Keratinocyte (primary cell): ENCODE results near the gene NOD2. TPM values are rescaled to one million over a fixed set of nuclear protein-coding genes. Genes with fewer than 3 reads are reported as not detected.

Source experiments
- DNase-seq: peaks from one replicate; pipeline ENCODE4 v3.0.0-alpha.2; 2011; ENCODE audit warnings: low read depth, missing footprints, low spot score
- FAIRE-seq: peaks from 2 replicates; lab custom pipeline; 2011; peaks lifted over from hg19 to GRCh38; lab: Jason Lieb, UNC
- H2AFZ ChIP-seq: 2 replicates; pipeline ENCODE4 v1.6.0; 2012; ENCODE audit warnings: low read length, control low read depth, inconsistent platforms; ENCODE audit not compliant: control insufficient read depth
- H3K27ac ChIP-seq: 2 replicates; pipeline ENCODE4 v1.5.1; 2011; ENCODE audit warnings: low read length; ENCODE audit not compliant: control insufficient read depth, insufficient read depth
- H3K27me3 ChIP-seq: 3 replicates; pipeline ENCODE4 v1.6.0; 2011; ENCODE audit warnings: low read length; ENCODE audit not compliant: control insufficient read depth, insufficient read depth; ENCODE audit errors: extremely low read depth
- H3K36me3 ChIP-seq, 2 experiments: 2 replicates in 1 of 2; 3 replicates in 1 of 2; pipeline ENCODE4 v1.5.1; 2011; ENCODE audit warnings: low read length in 2 of 2, mild to moderate bottlenecking in 1 of 2; ENCODE audit not compliant: control insufficient read depth in 2 of 2, insufficient read depth in 2 of 2; ENCODE audit errors: extremely low read depth in 1 of 2
- H3K4me1 ChIP-seq: 3 replicates; pipeline ENCODE4 v1.5.1; 2011; ENCODE audit warnings: low read length; ENCODE audit not compliant: control insufficient read depth, insufficient read depth; ENCODE audit errors: extremely low read depth
- H3K4me2 ChIP-seq: 3 replicates; pipeline ENCODE4 v1.6.0; 2011; ENCODE audit warnings: low read depth, low read length; ENCODE audit not compliant: control insufficient read depth, insufficient read depth; ENCODE audit errors: extremely low read depth
- H3K4me3 ChIP-seq, 3 experiments: fragments of 200-600 bp in 1 of 3; sonication (generic) in 1 of 3; 2 replicates in 2 of 3; 3 replicates in 1 of 3; pipeline ENCODE4 v1.5.1; 2011 to 2016; ENCODE audit warnings: low read length in 3 of 3, mild to moderate bottlenecking in 3 of 3, control low read depth in 2 of 3, inconsistent platforms in 1 of 3, low read depth in 1 of 3, mixed read lengths in 1 of 3, mixed run types in 1 of 3, moderate library complexity in 1 of 3; ENCODE audit not compliant: control insufficient read depth in 2 of 3, insufficient read depth in 2 of 3; ENCODE audit errors: extremely low read depth in 1 of 3
- H3K79me2 ChIP-seq: 2 replicates; pipeline ENCODE4 v1.6.0; 2012; ENCODE audit warnings: low read length; ENCODE audit not compliant: control insufficient read depth, insufficient read depth
- H3K9ac ChIP-seq: 3 replicates; pipeline ENCODE4 v1.6.0; 2011; ENCODE audit warnings: low read length; ENCODE audit not compliant: control insufficient read depth, insufficient read depth; ENCODE audit errors: extremely low read depth
- H3K9me1 ChIP-seq: 3 replicates; pipeline ENCODE4 v1.6.0; 2011; ENCODE audit warnings: low read length; ENCODE audit not compliant: control insufficient read depth, insufficient read depth; ENCODE audit errors: extremely low read depth
- H3K9me3 ChIP-seq: 2 replicates; pipeline ENCODE4 v1.5.1; 2012; ENCODE audit warnings: low read depth, low read length; ENCODE audit not compliant: control insufficient read depth
- H4K20me1 ChIP-seq: 3 replicates; pipeline ENCODE4 v1.6.0; 2011; ENCODE audit warnings: low read length; ENCODE audit not compliant: control insufficient read depth, insufficient read depth; ENCODE audit errors: extremely low read depth
- CTCF ChIP-seq, 3 experiments: IDR thresholded peaks in 1 of 3; conservative IDR thresholded peaks in 1 of 3; optimal IDR thresholded peaks in 1 of 3; 2 replicates in 2 of 3; 3 replicates in 1 of 3; pipeline versions ENCODE3 to v1.5.1; 2011; ENCODE audit warnings: low read length in 3 of 3, mild to moderate bottlenecking in 3 of 3, moderate library complexity in 2 of 3, control low read depth in 1 of 3, inconsistent platforms in 1 of 3; ENCODE audit not compliant: insufficient read depth in 2 of 3; ENCODE audit errors: extremely low read depth in 1 of 3
- EZH2 ChIP-seq: IDR thresholded peaks from one replicate; pipeline ENCODE4 v1.6.1; 2012; ENCODE audit warnings: inconsistent platforms, mild to moderate bottlenecking, low read length, moderate library complexity
- dilution Hi-C: fragments of 300-500 bp; cut with MboI; formaldehyde crosslinking; loops from one replicate; pipeline ENCODE4 v1.7.0; 2020; ENCODE audit warnings: low sequenced_read_pairs; ENCODE audit not compliant: extremely low pct_ligation_motif_present
- polyA plus RNA-seq, 5 experiments: library from polyadenylated mRNA; depleted of rRNA in 3 of 5; stranded (reverse) in 3 of 5; stranded (forward) in 1 of 5; unstranded in 1 of 5; fragments of >200 nt; gene quantifications; 1 replicate in 1 of 5; 2 replicates in 3 of 5; 3 replicates in 1 of 5; pipeline versions ENCODE4 v1.2.1 to v1.2.3, GENCODE V29; 2011 to 2012; ENCODE audit warnings: missing spikeins in 2 of 5, low read depth in 1 of 5, low replicate concordance in 1 of 5

The NOD2 gene
- polyA plus RNA-seq, 1 donor (not counting 4 experiments of a cell fraction or from before 2014, with no cell fraction given) = 0.80 TPM

- Histone ChIP-seq H3K27ac (no peak overlapping the region), H3K36me3 (no peaks in the 10 kb centered on the region), H3K9me1 (no peaks in the 10 kb centered on the region), H3K9me3 (peaks cover 5% of the 10 kb centered on the region), H4K20me1 (no peaks in the 10 kb centered on the region), H3K4me1 (no peaks in the 10 kb centered on the region), H3K4me3 (no peak overlapping the region), H3K27me3 (no peaks in the 10 kb centered on the region), H3K4me2 (no peak overlapping the region), H3K9ac (no peak overlapping the region), H2AFZ (no peak overlapping the region), H3K79me2 (no peaks in the 10 kb centered on the region)
- FAIRE-seq (no peak), DNase-seq (no peak)
- dilution Hi-C loops = no loop called here
- TF ChIP-seq EZH2 (no peak), CTCF (optimal IDR thresholded peaks at IDR 0.05 in 1 of 3, IDR thresholded peaks at IDR 0.05 in 1 of 3, conservative IDR thresholded peaks at IDR 0.05 in 1 of 3; ENCODE audit: extremely low read depth in 1 of 3, insufficient read depth in 2 of 3, low read length in 3 of 3) (no peak)
Measured at GRCh38 chr16:50708373-50709060, 15.1 kb downstream of the NOD2 start.

- H3K9me1 ChIP-seq = no peaks in the 10 kb centered on the region
- H3K4me1 ChIP-seq = no peaks in the 10 kb centered on the region
- no peaks in the 10 kb centered on the region for H3K79me2 ChIP-seq
- FAIRE-seq (no peak), DNase-seq (no peak)
- no peaks in the 10 kb centered on the region for H3K9me3 ChIP-seq
- dilution Hi-C loops = no loop called here
- H4K20me1 ChIP-seq = no peaks in the 10 kb centered on the region
- no peak overlapping the region for H3K4me2 ChIP-seq
- no peak overlapping the region for H2AFZ ChIP-seq
- H3K27ac ChIP-seq = no peak overlapping the region
- no peak overlapping the region for H3K9ac ChIP-seq
- H3K4me3 ChIP-seq = no peak overlapping the region
- no peaks in the 10 kb centered on the region for H3K27me3 ChIP-seq
- no peaks in the 10 kb centered on the region for H3K36me3 ChIP-seq
- TF ChIP-seq CTCF (optimal IDR thresholded peaks at IDR 0.05 in 1 of 3, IDR thresholded peaks at IDR 0.05 in 1 of 3, conservative IDR thresholded peaks at IDR 0.05 in 1 of 3; ENCODE audit: extremely low read depth in 1 of 3, insufficient read depth in 2 of 3, low read length in 3 of 3) (no peak), EZH2 (no peak)
Measured at GRCh38 chr16:50709061-50709684, 15.8 kb downstream of the NOD2 start.
